HG03064 (cell line): ENCODE data around the gene RAB8B.

Experiments
- ATAC-seq: cut with Tn5 transposase; IDR thresholded peaks from one replicate; pipeline ENCODE4 v1.9.1; 2021; ENCODE audit warnings: low read depth; ENCODE audit not compliant: unreplicated experiment

The RAB8B gene

DNA sequence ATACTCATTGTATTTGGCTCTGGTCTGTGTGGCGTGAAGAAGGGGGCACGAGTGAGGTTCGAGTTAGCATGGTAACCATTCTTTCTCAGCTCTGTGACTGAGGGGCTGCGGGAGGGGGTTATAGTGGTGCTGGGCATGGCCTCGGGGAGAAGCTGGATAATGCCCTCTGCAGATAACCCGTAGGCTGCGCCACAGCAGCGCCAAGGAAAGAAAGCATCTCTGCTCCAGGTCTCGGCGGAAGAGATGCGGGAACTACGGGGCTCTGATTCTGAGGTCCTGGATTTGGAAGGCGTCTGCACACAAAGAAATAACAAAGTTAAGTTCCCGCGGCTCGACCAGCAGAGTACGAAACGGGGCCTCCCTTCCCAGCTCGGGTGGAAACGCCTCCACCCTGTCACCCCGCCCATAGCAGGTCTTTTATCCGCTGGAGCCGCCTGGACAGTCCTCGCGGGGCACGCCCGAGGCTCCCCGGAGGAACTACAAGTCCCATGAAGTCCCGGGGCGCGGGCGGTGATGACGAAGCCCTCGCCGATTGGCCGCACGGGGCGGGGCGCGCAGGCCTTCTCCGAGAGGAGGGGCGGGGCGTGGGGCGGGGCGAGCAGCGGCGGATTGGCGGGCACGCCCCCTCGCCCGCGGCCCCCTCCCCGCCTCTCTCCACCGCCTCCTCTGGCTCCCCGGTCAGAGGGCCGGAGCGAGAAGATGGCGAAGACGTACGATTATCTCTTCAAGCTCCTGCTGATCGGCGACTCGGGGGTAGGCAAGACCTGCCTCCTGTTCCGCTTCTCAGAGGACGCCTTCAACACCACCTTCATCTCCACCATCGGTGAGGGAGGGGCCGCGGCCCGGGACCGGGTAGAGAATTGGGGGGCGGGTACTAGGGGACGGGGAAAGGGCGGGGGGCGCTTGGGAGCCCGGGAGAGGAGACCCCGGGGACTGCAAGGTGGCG lies at the start of gene RAB8B:
Gene RAB8B (plus strand): TSS at position 681 of the 946 bp plus-strand sequence. CDS start 19 bp downstream, at position 700.
- peak; percentile 60 for ATAC-seq

DNA sequence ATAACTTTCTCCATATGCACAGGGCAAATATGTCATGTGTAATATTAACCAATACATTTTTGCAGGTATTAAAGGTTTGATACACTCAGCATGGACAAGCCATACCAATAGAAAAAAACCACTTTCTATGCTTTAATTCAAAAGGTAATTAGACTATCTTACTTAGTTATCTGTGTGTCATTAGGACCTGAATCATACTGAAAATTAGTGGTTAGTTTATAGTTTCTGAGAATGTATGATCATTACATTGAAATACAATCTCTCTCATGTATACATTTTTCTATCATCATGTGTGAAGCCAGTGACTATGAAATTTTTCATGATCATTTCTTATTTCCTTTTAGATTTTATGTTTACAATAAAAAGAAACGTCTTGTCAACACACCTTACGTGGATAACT lies 48.5 kb upstream of the RAB8B start:
- ATAC-seq: no peak

DNA sequence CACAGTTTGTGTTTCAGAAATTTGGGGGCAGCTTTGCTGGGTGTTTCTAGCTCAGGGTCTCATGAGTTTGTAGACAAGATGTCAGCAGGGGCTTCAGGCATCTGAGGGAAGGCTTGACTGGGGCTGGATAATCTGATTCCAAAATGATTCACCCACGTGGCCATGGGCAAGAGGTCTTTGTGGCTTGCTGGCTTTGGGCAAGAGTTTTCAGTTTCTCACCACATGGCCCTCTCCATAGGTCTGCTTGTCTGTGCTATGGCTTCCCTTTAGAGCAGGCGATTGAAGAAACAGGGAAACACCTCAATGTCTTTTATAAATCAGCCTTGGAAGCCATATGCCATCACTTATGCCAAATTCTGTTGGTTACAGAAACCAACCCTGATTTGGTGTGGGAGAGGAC lies 44.0 kb upstream of the RAB8B start:
- ATAC-seq: no peak

DNA sequence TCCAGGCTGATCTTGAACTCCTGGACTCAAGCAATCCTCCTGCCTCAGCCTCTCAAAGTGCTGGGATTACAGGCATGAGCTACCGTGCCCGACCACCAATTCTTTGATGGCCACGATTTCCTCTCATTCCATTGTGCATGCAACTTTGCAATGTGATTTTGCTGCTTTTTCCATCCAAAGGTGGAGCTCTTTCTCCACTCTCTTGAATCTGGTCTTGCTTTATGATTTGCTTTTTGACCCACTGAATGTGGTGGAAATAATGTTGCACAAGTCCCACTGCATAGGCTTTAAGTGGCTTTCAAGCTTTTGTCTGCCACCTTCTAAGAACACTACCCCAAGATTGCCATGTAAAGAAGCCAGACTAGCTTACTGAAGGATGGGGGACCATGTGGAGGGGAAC lies 42.7 kb upstream of the RAB8B start:
- no peak for ATAC-seq

GRCh38 chr15:63151665-63152064 lies 37.7 kb upstream of the RAB8B start:
- ATAC-seq: no peak

- ATAC-seq: no peak
Observed at GRCh38 chr15:63155486-63155885, 33.9 kb upstream of the RAB8B start.

GRCh38 chr15:63156086-63156710 lies 33.2 kb upstream of the RAB8B start:
- no peak for ATAC-seq

- no peak for ATAC-seq
Observed at GRCh38 chr15:63156755-63157117, 32.7 kb upstream of the RAB8B start.

GRCh38 chr15:63157118-63157843 lies 32.1 kb upstream of the RAB8B start, which contains the start of gene RPS27L:
RPS27L (minus strand) TSS chr15:63157477; CDS start chr15:63157405, 72 bp downstream.
- ATAC-seq: peak; percentile 81

DNA sequence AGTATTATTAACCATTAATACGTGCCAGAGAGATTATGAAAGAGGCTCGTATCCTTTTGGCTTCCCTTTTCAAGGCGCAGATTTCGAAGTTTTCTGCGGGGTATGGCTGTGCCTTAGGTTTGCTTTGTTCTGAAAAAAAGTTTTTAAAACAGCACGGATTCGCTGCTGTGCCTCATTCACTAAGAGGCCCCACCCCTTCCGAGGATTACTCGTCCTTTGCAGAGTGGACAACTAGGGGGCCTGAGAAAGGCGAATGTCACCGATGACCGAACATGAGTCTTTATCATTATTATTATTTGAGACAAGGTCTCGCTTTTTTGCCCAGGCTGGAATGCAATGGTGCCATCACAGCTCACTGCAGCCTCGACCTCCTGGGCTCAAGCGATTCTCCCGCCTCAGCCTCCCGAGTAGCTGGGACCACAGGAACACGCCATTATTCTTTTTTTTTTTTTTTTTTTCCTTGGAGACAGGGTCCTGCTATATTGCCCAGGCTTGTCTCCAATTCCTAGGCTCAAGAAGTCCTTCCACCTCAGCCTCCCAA lies 31.4 kb upstream of the RAB8B start:
- no peak for ATAC-seq

- no peak for ATAC-seq
Observed at GRCh38 chr15:63160638-63161037, 28.8 kb upstream of the RAB8B start.

GRCh38 chr15:63163217-63163616 lies 26.2 kb upstream of the RAB8B start:
- ATAC-seq: no peak

DNA sequence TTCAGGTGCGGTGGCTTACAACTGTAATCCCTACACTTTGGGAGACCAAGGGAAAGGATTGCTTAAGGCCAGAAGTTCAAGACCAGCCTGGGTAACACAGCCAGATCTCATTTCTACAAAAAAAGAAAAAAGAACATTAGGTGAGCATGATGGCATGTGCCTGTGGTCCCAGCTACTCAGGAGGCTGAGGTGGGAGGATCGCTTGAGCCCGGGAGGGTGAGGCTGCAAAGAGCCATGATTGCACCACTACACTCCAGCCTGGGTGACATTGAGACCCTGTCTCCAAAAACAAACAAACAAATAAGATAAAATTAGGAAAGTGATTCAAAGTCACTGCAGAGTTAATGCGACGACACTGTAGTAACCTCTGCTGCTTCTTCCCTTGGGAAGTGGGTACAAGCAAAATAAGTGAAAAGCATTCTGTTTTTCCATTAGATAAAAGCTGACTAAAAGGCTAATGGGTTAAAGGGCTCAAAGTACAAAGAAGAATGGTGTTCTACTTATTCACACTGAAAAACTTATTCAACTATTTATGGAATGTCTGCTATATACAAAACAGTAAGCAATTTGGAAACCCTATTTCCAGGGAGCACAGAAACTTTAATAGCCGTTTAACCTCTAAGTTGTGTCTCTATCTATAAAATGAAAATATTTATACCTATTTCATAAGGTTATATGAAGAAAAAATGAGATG lies 24.1 kb upstream of the RAB8B start:
- no peak for ATAC-seq

GRCh38 chr15:63166219-63166618 lies 23.2 kb upstream of the RAB8B start:
- no peak for ATAC-seq

DNA sequence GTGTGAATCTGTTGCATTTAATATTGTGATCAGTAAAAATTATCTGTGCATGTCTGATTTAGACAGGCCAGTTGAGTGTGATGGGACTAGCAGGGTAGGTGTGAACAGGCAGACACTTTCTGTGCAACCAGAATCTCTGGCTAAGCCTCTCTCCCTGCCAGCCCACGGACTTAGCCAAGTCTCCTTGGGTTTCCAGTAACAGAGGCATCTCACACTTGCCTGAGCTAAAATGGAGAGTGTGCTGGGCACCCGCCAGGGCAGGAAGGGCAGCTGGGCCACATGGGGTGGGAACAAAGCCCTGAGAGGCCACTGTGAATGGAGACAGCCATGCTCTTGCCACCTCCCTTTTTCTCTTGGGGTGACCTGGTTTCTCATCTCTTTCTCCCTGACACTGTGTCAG lies 19.6 kb upstream of the RAB8B start:
- ATAC-seq: no peak

GRCh38 chr15:63172376-63172775 lies 17.0 kb upstream of the RAB8B start:
- no peak for ATAC-seq

DNA sequence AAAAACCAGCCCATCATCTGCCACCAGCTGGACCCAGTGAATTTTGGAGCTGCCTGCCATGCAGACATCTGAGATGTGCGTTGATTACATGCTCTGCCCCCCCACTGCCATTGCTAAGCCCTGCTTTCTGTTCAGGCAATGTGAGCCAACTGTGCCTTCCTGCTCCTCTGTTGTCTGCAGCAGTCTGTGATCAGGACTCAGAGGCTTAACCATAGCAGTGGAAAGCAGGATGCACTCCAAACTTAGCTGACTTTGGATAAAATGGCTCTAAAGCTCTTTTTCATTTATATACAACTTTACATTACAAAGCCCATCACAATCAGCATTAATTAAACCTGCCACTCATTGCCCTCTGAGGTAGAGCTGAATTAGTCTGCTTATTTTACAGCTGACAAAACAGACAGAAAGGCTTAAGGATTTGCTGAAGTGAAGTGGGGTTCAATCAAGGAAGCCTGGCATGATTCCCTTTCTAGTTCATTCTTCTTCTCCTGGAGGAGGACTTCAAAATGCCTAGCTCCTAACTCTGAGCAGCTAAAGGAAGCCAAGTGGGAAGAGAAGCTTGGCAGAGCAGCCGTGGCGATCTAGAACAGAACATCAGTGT lies 16.5 kb upstream of the RAB8B start:
- no peak for ATAC-seq

GRCh38 chr15:63176302-63176701 lies 13.1 kb upstream of the RAB8B start:
- no peak for ATAC-seq

DNA sequence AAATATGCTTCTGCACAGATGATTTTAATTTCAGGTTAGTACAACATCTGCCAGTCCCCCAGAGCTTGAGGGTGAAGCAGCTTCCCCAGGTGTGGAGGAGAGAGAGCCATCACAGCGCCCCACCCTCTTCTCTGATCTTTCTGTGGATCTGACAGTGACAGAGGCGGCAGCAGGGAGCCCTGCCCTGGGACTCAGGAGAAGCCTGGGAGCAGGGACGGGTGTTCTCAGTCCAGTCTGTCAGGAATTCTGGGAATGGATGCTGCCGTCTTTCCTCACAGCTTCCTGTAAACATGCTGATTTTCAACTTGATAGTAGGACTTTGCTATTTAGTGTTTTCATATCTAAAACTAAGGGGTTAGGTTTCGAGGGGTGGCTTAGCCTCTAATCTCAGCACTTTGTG lies 11.4 kb upstream of the RAB8B start:
- no peak for ATAC-seq

GRCh38 chr15:63180746-63181145 lies 8.7 kb upstream of the RAB8B start:
- ATAC-seq: no peak
